RWPE1 (cell line): Measurements from ENCODE around the gene NUP210L.
"Not testable (repeated sequence)": the region's sequence is repeated elsewhere in the genome, so short reads cannot be mapped to it uniquely, and the experiment has no call there.

Experiments used
- CTCF ChIA-PET: fragments of 350-600 bp; sonication (Branson Sonifier 250); formaldehyde crosslinking; extraction: SDS; loops from one replicate; lab custom pipeline; 2021; lab: Yijun Ruan, JAX
- POLR2A ChIA-PET: fragments of 400-600 bp; formaldehyde crosslinking; extraction: SDS; loops from one replicate; lab custom pipeline; 2020; ENCODE audit warnings: antibody characterized with exemption; ENCODE audit not compliant: low non-redundant PET; lab: Yijun Ruan, JAX
- DNase-seq: peaks from one replicate; pipeline ENCODE4 v3.0.0; 2012; ENCODE audit warnings: low spot score
- H3K27ac ChIP-seq: fragments of 450-650 bp; 2 replicates; pipeline ENCODE4 v1.5.1; 2017
- TF ChIP-seq, protein P1 (sequence below): fragments of 450-650 bp; conservative IDR thresholded peaks from 2 replicates; pipeline ENCODE4 v1.5.1; 2017; ENCODE audit warnings: low read depth, mild to moderate bottlenecking

NUP210L gene

DNA sequence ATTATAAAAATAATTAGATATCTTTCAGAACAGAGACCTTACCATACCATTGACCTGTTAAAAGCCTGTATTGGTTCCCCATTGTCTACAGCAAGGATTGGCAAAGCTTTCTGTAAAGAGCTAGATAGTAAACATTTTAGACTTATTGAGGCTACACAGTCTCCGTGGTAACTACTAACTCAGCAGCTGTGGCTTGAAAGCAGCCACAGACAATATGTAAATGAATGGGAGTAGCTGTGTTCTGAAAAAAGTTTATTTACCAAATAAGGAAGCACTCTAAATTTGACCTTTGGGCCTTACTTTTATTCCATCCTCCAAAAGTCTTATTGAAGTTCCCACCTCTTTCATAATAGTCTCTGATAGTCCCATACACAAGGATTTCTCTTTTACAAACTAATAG, 39.7 kb downstream of the NUP210L start:
- no peak for DNase-seq

DNA sequence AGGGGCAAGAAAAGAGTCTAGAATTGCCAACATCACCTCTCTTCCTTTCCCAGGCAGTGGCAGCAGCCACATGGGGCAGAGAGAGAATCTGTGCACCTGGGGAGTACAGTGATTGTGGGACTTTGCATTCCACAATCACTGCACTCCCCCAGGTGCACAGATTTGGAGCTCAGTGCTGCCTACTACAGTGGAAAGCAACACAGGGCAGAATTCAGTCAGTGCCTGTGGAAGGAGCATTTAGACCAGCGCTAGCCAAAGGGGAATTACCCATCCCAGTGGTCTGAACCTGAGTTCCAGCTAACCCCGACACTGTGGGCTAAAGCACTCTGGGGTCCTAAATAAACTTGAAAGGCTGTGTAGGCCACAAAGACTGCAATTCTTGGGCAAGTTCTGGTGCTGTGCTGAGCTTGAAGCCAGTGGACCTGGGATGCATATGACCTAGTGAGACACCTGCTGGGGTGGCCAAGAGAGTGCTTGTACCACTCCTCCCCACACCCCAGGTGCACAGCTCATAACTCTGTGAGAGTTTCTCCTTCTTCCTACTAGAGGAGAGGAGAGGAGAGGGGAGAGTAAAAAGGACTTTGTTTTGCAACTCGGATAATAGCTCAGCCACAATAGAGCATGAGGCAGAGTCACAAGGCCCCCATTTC, 50.3 kb downstream of the NUP210L start:
- H3K27ac ChIP-seq, result no peak overlapping the region
- no peak for DNase-seq
- TF ChIP-seq, protein P1, sequence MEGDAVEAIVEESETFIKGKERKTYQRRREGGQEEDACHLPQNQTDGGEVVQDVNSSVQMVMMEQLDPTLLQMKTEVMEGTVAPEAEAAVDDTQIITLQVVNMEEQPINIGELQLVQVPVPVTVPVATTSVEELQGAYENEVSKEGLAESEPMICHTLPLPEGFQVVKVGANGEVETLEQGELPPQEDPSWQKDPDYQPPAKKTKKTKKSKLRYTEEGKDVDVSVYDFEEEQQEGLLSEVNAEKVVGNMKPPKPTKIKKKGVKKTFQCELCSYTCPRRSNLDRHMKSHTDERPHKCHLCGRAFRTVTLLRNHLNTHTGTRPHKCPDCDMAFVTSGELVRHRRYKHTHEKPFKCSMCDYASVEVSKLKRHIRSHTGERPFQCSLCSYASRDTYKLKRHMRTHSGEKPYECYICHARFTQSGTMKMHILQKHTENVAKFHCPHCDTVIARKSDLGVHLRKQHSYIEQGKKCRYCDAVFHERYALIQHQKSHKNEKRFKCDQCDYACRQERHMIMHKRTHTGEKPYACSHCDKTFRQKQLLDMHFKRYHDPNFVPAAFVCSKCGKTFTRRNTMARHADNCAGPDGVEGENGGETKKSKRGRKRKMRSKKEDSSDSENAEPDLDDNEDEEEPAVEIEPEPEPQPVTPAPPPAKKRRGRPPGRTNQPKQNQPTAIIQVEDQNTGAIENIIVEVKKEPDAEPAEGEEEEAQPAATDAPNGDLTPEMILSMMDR, result no peak
- CTCF ChIA-PET, result interaction anchor here (0.5 kb wide), 1 partner anchor 751 kb away, joined by 5 read pairs; no protein-coding TSS in a partner anchor
- POLR2A ChIA-PET, result no interaction called here

More for the DNA sequence above, 39.7 kb downstream of the NUP210L start:
- TF ChIP-seq, protein P1, result no peak
- ChIA-PET CTCF (no interaction called here), POLR2A (no interaction called here)
- H3K27ac ChIP-seq, result no peak overlapping the region

DNA sequence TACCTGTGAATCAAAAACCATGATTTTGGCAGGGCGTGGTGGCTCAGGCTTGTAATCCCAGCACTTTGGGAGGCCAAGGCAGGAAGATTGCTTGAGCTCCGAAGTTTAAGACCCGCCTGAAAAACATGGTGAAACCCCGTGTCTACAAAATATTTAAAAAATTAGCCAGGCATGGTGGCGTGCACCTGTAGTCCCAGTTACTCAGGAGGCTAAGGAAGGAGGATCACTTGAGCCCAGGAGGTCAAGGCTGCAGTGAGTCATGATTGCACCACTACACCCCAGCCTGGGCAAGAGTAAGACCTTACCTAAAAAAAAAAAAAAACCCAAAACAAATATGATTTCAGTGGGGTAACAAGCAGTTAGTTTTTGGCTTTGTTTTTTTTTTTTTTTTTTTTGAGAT, 54.7 kb downstream of the NUP210L start:
- CTCF ChIA-PET, H3K27ac ChIP-seq, DNase-seq, POLR2A ChIA-PET: not testable (repeated sequence)

DNA sequence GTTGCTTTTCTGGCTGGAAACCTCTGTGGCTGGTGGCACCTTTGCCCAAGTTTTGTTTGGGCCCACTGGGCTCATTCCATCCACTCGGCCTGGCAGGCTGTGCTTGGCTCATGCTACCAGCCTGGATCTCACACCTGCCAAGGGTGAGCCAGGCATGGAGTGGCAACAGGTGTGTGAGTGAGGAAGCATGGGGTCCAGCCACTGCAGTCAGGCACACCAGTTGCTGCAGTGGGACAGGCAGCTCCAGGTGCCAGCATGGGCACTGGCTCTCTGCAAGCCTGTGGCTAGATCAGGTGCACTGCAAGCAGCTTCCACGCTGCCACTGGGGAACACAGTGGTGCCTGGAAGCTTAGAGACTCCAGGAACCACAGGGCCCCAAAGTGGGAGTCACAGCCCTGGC, 57.0 kb downstream of the NUP210L start:
- no peak for DNase-seq
- H3K27ac ChIP-seq, result no peak overlapping the region
- CTCF ChIA-PET, result interaction anchor here (0.6 kb wide), 1 partner anchor 135 kb away, joined by 3 read pairs; no protein-coding TSS in a partner anchor
- POLR2A ChIA-PET, result no interaction called here
- TF ChIP-seq, protein P1, result no peak

DNA sequence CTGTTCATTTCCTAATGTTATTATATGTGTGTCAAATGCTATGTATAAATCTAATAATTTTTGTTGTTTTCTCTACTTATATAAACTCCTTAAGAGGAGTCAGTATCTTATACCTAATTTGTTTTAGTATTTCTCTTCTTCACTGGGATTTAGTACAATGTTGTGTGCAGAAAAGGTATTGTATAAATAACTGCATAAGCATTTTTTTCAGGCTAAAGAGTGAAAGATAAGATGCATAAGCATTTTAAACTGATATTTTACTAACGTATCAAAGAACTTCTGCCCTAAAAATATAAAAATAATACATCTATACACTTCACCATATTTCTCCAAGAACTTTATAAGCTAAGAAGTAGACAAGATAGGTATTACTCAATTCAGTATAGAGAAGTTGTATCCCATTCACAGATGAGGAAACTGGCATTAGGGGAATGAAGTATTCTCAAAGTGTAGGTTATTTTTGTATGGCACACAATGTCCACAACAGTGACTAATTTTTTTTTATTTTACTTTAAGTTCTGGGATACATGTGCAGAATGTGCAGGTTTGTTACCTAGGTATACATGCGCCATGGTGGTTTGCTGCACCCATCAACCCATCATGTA, 59.3 kb downstream of the NUP210L start:
- no peak for DNase-seq
- ChIA-PET CTCF (interaction anchor here (0.5 kb wide), 1 partner anchor 78 kb away, joined by 3 read pairs; no protein-coding TSS in a partner anchor), POLR2A (no interaction called here)
- no peak overlapping the region for H3K27ac ChIP-seq
- TF ChIP-seq, protein P1, result no peak

DNA sequence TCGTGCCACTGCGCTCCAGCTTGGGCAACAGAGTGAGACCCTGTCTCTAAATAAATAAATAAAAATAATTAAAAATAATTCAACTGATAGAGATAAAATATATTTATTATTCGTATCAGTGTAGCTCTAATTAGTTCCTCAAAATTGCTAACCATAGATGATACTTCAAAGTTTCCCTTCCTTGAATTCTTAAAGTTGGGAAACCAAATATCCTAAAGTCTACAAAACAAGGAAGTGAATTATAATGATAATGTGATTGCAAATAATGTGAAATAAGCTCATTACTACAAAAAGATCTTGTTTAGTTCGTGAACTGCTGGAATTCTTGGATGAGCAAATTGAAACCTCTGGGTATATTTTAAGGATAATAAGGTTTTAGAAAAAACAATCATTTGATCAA, 60.5 kb downstream of the NUP210L start:
- ChIA-PET CTCF (no interaction called here), POLR2A (no interaction called here)
- TF ChIP-seq, protein P1, result no peak
- no peak overlapping the region for H3K27ac ChIP-seq
- DNase-seq, result no peak

DNA sequence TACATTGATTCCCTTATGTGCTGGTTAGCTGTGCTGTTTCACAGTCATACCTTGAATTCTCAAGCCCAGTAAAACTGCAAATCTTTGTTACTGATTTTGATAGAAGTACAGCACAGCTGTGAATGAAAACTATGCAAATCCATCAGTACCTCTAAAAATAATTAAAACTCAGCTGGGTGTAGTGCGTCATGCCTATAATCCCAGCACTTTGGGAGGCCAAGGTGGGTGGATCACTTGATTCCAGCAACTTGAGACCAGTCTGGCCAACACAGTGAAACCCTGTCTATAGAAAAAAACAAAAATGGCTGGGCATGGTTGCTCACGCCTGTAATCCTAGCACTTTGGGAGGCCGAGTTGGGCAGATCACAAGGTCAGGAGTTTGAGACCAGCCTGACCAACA, 61.2 kb downstream of the NUP210L start:
- TF ChIP-seq, protein P1, result no peak
- POLR2A ChIA-PET, result no interaction called here
- DNase-seq, result no peak
- CTCF ChIA-PET, result no interaction called here
- no peak overlapping the region for H3K27ac ChIP-seq
